Body of pancreas (tissue), 4 donors: ENCODE data around the gene PKP2. TPM values are rescaled to one million over a fixed set of nuclear protein-coding genes. Genes with fewer than 3 reads are reported as not detected.

Experiments used
- ATAC-seq: fragments of 150-250 bp; one replicate; pipeline ENCODE4 v1.9.1; 2016
- DNase-seq, 4 donors: peaks; one replicate each; pipeline ENCODE4 v3.0.0-alpha.2; 2019
- H3K27ac ChIP-seq, 4 donors: fragments of 200-600 bp; sonication (generic); 1 replicate in 3 of 4; 2 replicates in 1 of 4; pipeline versions ENCODE4 v1.5.1 to v1.6.1; 2016 to 2019; ENCODE audit warnings: mild to moderate bottlenecking in 1 of 4, mixed read lengths in 1 of 4, moderate library complexity in 1 of 4
- H3K27me3 ChIP-seq, 2 donors: fragments of 200-600 bp; sonication (generic); one replicate each; pipeline ENCODE4 v1.6.0; 2016; ENCODE audit warnings: mild to moderate bottlenecking in 1 of 2
- H3K36me3 ChIP-seq, 2 donors: fragments of 200-600 bp; sonication (generic); replicated peaks in 1 of 2; 2 replicates each; pipeline ENCODE4 v1.5.1; 2016; ENCODE audit warnings: low read depth in 2 of 2; ENCODE audit not compliant: insufficient read depth in 1 of 2
- H3K4me1 ChIP-seq: fragments of 200-600 bp; sonication (generic); one replicate; pipeline ENCODE4 v1.6.0; 2016
- H3K4me3 ChIP-seq, 2 donors: fragments of 200-600 bp; sonication (generic); 1 replicate in 1 of 2; 2 replicates in 1 of 2; pipeline ENCODE4 v1.5.1; 2016 to 2019
- H3K9me3 ChIP-seq, 3 donors: fragments of 200-600 bp; sonication (generic); 1 replicate in 2 of 3; 2 replicates in 1 of 3; pipeline ENCODE4 v1.5.1; 2016
- POLR2A ChIP-seq, 3 donors: fragments of 450-650 bp; IDR thresholded peaks; one replicate each; pipeline ENCODE4 v1.6.1; 2016; ENCODE audit warnings: antibody characterized with exemption in 3 of 3, mild to moderate bottlenecking in 2 of 3
- WGBS, 2 donors: methylation state at CpG; one replicate each; pipeline ENCODE4 v1.1.5; 2017; 5-methylcytosine and 5-hydroxymethylcytosine counted together
- intact Hi-C: fragments of 100-400 bp; cut with DNase I; formaldehyde crosslinking; loops from one replicate; pipeline ENCODE4 v1.15.1; 2023
- total RNA-seq, 2 donors: library from RNA; depleted of rRNA; stranded (reverse); fragments of >200 nt; gene quantifications; one replicate each; pipeline ENCODE4 v1.1.0, GENCODE V29; 2016
- TF ChIP-seq, protein P1 (sequence below), 7 experiments: fragments of 450-650 bp in 4 of 7; fragments of 200-600 bp in 3 of 7; sonication (generic) in 3 of 7; IDR thresholded peaks; one replicate each; pipeline ENCODE4 v1.5.1; 2016 to 2019; ENCODE audit warnings: antibody characterized with exemption in 7 of 7

The PKP2 gene
- total RNA-seq, 2 donors from 2014 or later = 6.9 to 31.9 TPM

DNA sequence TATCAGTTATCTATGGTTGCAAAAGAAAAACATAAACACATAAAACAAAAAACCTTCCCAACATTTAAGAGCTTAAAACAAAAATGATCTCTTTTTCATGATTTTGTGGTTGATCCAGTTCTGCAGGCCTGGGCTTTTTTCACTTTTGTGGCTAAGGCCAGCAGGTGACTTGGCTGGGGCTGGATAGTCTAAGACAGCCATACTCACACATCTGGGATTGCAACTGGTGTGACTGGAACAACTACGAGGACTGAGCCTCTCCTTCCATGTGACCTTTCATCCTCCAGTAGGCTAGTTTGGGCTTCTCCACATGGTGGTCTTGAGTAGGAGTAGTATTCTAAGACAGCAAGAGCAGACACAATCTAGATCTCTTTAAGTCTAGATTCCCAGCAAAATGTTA is 7.2 kb upstream of the PKP2 start:
- DNase-seq (no peak), ATAC-seq (no peak)
- Histone ChIP-seq H3K4me3 (no peak overlapping the region), H3K36me3 (no peaks in the 10 kb centered on the region), H3K27ac (no peak overlapping the region), H3K9me3 (no peaks in the 10 kb centered on the region), H3K4me1 (peaks cover 9% of the 10 kb centered on the region), H3K27me3 (no peaks in the 10 kb centered on the region)
- intact Hi-C loops = no loop called here
- TF ChIP-seq POLR2A (IDR thresholded peaks at IDR 0.05) = no peak
- TF ChIP-seq, protein P1, sequence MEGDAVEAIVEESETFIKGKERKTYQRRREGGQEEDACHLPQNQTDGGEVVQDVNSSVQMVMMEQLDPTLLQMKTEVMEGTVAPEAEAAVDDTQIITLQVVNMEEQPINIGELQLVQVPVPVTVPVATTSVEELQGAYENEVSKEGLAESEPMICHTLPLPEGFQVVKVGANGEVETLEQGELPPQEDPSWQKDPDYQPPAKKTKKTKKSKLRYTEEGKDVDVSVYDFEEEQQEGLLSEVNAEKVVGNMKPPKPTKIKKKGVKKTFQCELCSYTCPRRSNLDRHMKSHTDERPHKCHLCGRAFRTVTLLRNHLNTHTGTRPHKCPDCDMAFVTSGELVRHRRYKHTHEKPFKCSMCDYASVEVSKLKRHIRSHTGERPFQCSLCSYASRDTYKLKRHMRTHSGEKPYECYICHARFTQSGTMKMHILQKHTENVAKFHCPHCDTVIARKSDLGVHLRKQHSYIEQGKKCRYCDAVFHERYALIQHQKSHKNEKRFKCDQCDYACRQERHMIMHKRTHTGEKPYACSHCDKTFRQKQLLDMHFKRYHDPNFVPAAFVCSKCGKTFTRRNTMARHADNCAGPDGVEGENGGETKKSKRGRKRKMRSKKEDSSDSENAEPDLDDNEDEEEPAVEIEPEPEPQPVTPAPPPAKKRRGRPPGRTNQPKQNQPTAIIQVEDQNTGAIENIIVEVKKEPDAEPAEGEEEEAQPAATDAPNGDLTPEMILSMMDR (IDR thresholded peaks at IDR 0.05) = no peak
- 38 to 42% methylated on average over 1 of the region's 1 CpG for whole genome bisulfite sequencing, 2 donors

DNA sequence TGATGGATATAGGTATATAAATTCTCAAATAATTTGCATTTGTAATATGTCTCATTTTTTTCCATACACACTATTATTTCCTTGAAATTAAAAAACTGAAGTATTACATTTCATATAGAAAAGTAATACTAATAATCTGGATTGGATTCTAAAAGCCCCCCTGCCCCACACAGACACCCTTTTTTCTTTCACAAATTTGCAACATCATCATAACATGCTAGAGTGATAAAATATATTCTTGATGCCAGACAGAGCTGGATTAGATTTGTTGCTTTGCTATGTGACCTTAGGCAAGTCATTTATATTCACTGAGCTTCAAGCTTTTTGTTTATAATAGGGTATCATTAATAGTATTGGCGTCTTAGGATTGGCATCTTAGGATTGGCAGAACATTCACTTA is 6.7 kb upstream of the PKP2 start:
- intact Hi-C loops = no loop called here
- ATAC-seq (no peak), DNase-seq (no peak)
- no peaks in the 10 kb centered on the region for H3K36me3 ChIP-seq
- no peaks in the 10 kb centered on the region for H3K9me3 ChIP-seq
- no peak overlapping the region for H3K4me3 ChIP-seq
- no peak overlapping the region for H3K27ac ChIP-seq
- H3K4me1 ChIP-seq = peaks cover 14% of the 10 kb centered on the region
- no peaks in the 10 kb centered on the region for H3K27me3 ChIP-seq
- 56 to 66% methylated on average over 1 of the region's 1 CpG for WGBS, 2 donors
- no peak for TF ChIP-seq POLR2A (IDR thresholded peaks at IDR 0.05)
- TF ChIP-seq, protein P1 (IDR thresholded peaks at IDR 0.05) = no peak

DNA sequence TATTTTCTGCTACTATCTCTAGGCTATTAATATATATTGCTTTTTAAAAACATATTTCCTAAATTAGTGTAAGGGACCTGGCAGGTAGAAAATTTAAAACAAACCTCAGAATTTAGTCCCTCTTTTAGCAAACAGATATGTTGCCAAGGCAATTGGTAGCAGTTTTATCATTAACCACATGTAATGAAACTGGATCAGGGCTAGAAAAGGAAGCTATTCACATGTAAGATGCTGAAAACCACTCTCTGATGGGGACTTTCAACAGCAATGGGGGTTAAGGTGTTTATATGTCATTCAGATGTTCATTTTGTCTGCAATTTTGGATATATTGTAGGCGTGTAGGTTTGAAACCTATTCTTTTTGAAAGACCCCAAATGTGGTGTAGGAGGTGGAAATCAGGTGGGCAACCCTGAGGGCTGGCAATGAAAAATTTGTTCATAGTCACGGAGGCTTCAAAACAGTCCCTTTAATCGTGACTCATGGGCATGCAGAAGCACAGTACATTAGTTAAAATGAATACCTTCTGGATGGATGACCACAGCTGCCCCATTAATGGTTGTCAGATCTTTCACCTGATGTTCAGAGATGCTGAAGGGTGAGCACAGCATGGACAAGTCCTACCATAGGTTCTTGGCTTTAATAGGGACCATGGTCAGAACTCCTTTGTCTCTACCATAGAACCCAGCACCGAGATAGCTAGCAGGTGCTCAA is 5.9 kb upstream of the PKP2 start:
- Histone ChIP-seq H3K36me3 (no peaks in the 10 kb centered on the region), H3K27me3 (no peaks in the 10 kb centered on the region), H3K4me3 (no peak overlapping the region), H3K27ac (peak overlapping the region in 1 of 4 donors; percentile 7), H3K4me1 (peaks cover 22% of the 10 kb centered on the region), H3K9me3 (no peaks in the 10 kb centered on the region)
- no peak for TF ChIP-seq POLR2A (IDR thresholded peaks at IDR 0.05)
- TF ChIP-seq, protein P1 (IDR thresholded peaks at IDR 0.05) = no peak
- no peak for DNase-seq
- no peak for ATAC-seq
- intact Hi-C loops = no loop called here
- WGBS, 2 donors = 58 to 72% methylated on average over 4 of the region's 4 CpGs

DNA sequence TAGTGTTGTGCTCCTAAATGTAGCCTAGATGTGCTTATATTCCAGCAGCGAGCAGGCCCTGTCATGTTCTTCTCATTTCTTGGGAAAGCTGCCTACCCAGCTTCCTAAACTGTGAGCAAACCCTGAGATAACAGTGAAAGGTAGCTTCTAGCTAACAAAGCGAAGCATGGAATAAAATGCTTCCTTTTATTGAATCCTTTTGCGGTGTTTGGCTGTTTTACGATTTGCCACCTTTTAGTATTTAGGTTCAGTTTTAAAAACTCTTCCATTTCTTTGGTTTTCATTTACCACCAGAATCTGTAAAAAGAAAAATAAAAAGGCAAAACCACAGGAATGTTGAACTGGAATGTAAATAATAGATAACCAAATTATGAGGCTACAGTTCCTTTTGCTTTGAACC is 5.0 kb upstream of the PKP2 start:
- TF ChIP-seq, protein P1 (IDR thresholded peaks at IDR 0.05) = no peak
- TF ChIP-seq POLR2A (IDR thresholded peaks at IDR 0.05) = no peak
- Histone ChIP-seq H3K36me3 (no peaks in the 10 kb centered on the region), H3K9me3 (no peaks in the 10 kb centered on the region), H3K4me1 (peaks cover 22% of the 10 kb centered on the region), H3K4me3 (no peak overlapping the region), H3K27me3 (no peaks in the 10 kb centered on the region), H3K27ac (peak overlapping the region in 2 of 4 donors; percentile 13 to 45)
- no peak for DNase-seq
- 71 to 74% methylated on average over 4 of the region's 4 CpGs for WGBS, 2 donors
- no peak for ATAC-seq
- intact Hi-C loops = no loop called here
